Measurements from ENCODE around the gene WDR48.

Gene WDR48

DNA sequence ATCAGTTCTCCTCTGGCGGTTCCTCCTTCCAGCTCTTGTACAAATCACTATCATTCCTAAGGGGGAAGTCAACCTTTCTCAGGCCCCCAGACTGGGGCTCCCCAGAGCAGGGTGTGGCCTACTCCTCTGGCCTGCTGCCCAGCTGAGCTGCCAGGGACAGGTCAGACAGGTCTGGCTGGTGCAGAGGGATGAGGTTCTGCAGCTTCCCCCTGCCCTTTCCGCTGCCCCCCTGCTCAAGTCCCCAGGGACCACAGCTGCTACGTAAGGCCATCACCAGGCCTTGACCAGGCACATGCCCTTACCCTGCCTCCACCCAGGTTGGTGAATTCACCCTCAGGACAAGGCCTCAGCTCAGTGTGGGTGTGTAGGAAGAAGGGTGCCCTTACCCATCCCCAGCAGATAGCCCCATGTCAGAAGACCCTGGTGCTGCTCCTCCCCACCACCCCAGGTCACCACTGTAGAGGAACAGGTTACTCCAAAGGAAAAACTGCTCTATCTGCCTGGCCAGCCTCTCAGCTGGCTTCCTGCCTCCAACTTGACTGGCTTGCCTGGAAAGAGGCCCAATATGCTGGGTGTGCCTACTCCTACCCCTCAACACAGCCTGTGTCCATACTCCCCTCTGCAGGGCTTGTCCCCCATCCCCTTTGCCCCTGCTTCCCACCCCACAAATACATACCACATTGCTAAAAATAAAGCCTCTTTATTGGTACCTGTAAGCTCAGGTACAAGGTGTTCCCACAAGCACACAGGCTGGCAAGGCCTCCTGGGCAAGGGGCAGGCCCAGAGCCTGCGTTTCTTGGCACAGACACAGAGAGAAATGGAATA, 89.6 kb downstream of the WDR48 start:
- Mint-ChIP-seq H3K4me1 (peaks cover 58% of the 10 kb centered on the region), H3K9me3 (no peaks in the 10 kb centered on the region), H3K27ac (peak overlapping the region; percentile 62), H3K36me3 (ENCODE audit: low read depth) (peaks cover 60% of the 10 kb centered on the region), H3K4me3 (no peak overlapping the region), H3K27me3 (no peaks in the 10 kb centered on the region)
- ATAC-seq (no peak), DNase-seq (no peak)

DNA sequence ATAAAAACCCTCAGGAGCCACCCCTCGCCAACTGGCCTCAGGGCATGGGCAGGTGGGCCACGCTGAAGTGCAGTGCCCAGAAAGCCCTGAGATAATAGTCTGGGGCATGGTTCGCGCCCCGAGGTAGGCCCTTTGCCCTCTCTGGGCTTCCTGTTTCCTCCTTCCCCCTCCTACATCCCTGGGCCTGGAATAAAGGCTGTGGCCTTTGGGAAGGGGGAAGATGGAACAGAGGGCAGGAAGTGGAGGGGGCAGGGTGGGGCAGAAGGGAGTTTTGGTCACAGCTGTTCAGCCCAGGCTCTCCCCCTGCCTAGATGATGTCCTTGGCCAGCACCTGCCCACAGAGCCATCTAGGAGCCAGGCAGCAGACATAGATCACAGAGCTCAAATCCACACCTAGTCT, 90.3 kb downstream of the WDR48 start:
- Mint-ChIP-seq H3K27me3 (no peaks in the 10 kb centered on the region), H3K4me1 (peaks cover 64% of the 10 kb centered on the region), H3K27ac (peak overlapping the region; percentile 62), H3K4me3 (no peak overlapping the region), H3K36me3 (ENCODE audit: low read depth) (peaks cover 66% of the 10 kb centered on the region), H3K9me3 (no peaks in the 10 kb centered on the region)
- ATAC-seq (no peak), DNase-seq (no peak)

DNA sequence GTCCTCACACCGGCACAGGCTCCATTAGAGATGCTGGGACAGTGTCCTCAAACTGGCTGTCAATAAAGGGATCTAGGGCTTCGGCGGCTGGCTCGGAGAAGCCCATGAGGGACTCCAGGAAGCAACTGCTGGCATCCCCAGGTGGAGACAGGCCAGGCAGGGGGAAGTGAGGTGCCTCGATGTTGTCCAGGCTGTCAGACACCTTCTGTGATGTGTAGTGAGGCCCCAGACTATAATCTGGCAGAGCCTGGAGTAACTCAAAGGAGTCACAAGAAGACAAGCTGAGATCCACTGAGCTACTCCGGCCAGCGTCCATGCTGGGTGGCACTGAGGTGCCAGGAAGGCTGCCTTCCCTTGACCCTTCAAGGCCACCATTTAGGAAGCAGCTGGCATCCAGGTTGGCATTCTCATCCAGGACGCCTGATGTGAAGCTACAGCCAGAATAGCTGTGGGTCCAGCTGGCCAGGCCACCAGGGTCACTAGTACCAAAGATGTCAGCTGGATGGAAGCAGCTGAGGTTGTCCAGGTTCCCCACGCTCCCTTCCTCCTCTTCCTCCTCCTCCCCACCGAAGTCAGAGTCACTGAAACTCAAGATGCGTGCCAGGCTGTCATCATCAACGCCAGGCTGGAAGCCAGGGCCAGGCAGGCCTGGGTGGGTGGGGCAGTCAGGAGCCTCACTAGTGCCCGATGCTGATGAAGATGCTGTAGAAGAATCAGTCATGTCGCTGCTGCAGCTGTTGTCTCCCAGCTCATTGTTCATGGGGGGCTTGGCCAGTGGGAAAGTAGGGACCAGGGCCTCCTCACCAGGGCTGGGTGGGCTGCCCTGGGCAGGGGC, 91.5 kb downstream of the WDR48 start:
- H3K27ac Mint-ChIP-seq, result no peak overlapping the region
- no peak for ATAC-seq
- H3K36me3 Mint-ChIP-seq (ENCODE audit: low read depth), result peaks cover 77% of the 10 kb centered on the region
- H3K9me3 Mint-ChIP-seq, result no peaks in the 10 kb centered on the region
- H3K27me3 Mint-ChIP-seq, result no peaks in the 10 kb centered on the region
- H3K4me1 Mint-ChIP-seq, result peaks cover 76% of the 10 kb centered on the region
- no peak for DNase-seq
- H3K4me3 Mint-ChIP-seq, result no peak overlapping the region

DNA sequence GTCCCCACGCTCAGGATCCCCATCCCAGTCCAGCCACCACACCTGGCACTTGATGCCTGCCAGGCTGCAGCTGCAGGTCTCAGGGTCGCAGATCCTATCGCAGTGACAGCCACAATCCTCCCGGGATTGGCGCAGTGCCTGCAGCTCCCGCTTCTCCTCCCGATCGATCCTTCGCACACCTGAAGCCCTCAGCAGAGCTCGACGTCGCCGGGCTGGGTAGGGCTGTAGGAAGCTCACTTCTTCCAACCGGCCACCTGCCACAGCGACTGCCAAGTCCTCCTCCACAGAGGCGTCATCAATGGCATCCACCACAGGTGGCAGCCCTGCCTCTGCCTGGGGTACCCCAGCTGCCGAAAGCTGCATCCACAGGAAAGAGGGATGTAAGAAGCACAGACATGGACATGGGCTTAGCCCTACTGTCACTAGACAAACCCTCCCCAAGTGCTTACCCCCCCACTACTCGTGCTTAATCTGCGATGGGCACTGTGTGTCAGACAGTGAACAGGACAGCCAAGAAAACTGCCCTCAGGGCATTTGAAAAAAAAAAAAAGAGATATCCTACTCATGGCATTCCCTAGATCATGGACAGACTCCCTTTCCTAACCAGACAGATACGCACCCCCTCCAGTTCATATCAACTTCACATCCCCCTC, 92.4 kb downstream of the WDR48 start:
- ATAC-seq, result no peak
- DNase-seq, result no peak
- Mint-ChIP-seq H3K4me3 (no peak overlapping the region), H3K9me3 (no peaks in the 10 kb centered on the region), H3K36me3 (ENCODE audit: low read depth) (peaks cover 84% of the 10 kb centered on the region), H3K4me1 (peaks cover 77% of the 10 kb centered on the region), H3K27me3 (no peaks in the 10 kb centered on the region), H3K27ac (no peak overlapping the region)

DNA sequence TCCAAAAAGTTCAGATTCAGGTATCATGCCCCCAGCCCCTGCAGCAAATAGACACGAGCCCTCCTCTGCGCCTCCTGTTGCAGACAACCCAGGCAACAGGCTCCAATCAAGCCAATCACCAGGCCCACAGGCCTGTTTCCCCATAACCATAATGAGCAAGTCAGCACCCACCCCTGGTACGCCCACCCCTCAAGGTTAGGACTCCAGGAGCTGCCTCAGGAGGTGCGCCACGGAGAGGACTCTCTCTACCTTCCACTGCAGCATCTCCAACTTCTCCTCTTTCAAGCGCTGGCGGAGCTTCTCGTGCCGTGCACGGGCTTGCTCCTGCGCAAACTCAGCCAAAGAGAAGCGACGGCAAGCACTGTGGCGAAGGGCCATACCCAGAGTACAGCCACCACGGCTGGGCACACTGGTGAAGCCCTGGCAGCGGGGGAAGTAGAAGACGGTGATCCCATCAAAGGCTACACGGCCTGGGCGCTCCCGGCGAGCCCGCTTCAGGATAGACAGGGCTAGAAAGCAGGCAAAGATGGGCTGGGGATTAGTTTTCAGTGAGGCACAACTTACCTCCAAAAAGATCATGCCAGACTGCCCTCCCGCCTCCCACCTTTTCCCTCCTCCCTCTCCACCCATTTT, 93.0 kb downstream of the WDR48 start:
- Mint-ChIP-seq H3K9me3 (no peaks in the 10 kb centered on the region), H3K4me3 (no peak overlapping the region), H3K36me3 (ENCODE audit: low read depth) (peaks cover 86% of the 10 kb centered on the region)

DNA sequence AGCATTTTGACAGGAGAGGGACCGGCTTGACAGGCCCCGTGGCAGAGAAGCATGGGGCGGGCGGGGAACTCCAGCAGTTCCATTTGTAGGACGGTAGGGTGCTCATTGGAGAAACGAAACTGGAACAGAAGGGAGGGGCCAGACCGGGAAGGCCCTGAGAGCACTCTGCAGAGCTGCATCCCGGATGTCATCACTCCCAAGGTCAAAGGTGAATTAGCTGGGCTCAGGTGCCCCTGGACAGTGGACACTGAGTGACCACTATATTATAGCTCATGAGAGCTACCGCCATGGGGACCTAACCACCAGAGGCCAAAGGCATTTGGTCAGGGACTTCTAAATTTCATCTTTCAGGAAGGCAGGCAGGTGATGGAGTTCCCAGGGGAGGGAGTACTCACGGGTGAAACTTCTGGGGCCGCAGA, 94.3 kb downstream of the WDR48 start:
- Mint-ChIP-seq H3K27me3 (no peaks in the 10 kb centered on the region), H3K4me1 (peaks cover 78% of the 10 kb centered on the region), H3K9me3 (no peaks in the 10 kb centered on the region), H3K27ac (peak overlapping the region; percentile 96), H3K36me3 (ENCODE audit: low read depth) (peaks cover 88% of the 10 kb centered on the region), H3K4me3 (peak overlapping the region; percentile 98)
- ATAC-seq, result no peak
- no peak for DNase-seq

More for the DNA sequence above, 93.0 kb downstream of the WDR48 start:
- peaks cover 77% of the 10 kb centered on the region for H3K4me1 Mint-ChIP-seq
- ATAC-seq (no peak), DNase-seq (no peak)
- no peaks in the 10 kb centered on the region for H3K27me3 Mint-ChIP-seq
- H3K27ac Mint-ChIP-seq, result peak overlapping the region; percentile 62
